ENCODE results near the gene PTGER2.

PTGER2 gene

DNA sequence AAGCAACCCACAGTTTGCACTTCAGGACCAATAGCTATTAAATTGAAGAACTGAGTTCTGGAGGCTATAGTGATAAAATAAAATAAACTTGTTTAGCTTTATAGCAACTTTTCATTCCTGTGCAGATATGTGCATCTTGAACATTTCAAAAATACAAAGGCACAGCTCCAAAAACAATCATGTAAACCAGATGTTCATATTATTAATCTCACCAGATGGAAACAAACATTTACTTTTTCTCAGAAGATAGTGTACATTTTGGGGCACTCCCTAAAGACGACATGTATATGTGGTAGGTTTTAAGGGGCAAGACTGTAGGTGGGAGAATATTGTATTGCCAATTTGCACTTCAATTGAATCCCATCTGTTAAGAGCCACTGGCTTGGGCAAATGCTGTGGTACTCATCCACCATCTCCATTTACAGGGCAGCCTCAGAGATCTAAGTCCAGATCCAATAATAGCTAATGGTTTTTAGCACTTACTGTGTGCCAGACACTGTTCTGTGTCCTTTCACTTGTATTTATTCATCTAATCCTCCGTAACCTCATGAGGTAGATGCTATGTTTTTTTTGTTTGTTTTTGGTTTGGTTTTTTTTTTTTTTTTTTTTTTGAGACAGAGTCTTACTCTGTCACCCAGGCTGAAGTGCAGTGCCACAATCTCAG is 49.1 kb downstream of the PTGER2 start:
- DNase-seq (no peak), ATAC-seq (no peak)
- H3K4me3 Mint-ChIP-seq, result no peak overlapping the region
- H3K27me3 Mint-ChIP-seq, result no peaks in the 10 kb centered on the region
- peaks cover 4% of the 10 kb centered on the region for H3K4me1 Mint-ChIP-seq
- H3K27ac Mint-ChIP-seq, result no peak overlapping the region
- H3K9me3 Mint-ChIP-seq, result no peaks in the 10 kb centered on the region
- H3K36me3 Mint-ChIP-seq (ENCODE audit: low read depth), result no peaks in the 10 kb centered on the region

DNA sequence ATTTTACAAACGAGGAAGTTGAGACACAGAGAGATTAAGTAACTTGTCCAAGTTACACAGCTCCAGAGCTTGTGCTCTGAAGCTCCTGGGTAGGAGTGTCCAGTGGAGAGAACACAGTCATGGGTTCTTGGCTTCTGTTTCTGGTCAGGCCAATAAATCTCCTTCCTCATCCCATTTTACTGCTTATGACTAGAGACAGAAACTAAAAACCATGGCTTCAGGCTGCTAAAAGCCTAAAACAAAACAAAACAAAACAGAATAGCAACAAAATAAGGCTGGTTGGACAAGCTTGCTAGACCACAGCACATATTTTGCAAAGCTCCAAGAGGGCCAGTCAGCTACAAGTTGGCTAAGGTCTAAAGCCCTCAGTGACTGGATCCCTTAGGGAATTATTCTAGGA is 49.8 kb downstream of the PTGER2 start:
- DNase-seq (no peak), ATAC-seq (no peak)
- peaks cover 4% of the 10 kb centered on the region for H3K4me1 Mint-ChIP-seq
- H3K4me3 Mint-ChIP-seq, result no peak overlapping the region
- no peaks in the 10 kb centered on the region for H3K9me3 Mint-ChIP-seq
- no peaks in the 10 kb centered on the region for H3K36me3 Mint-ChIP-seq (ENCODE audit: low read depth)
- no peaks in the 10 kb centered on the region for H3K27me3 Mint-ChIP-seq
- H3K27ac Mint-ChIP-seq, result no peak overlapping the region

DNA sequence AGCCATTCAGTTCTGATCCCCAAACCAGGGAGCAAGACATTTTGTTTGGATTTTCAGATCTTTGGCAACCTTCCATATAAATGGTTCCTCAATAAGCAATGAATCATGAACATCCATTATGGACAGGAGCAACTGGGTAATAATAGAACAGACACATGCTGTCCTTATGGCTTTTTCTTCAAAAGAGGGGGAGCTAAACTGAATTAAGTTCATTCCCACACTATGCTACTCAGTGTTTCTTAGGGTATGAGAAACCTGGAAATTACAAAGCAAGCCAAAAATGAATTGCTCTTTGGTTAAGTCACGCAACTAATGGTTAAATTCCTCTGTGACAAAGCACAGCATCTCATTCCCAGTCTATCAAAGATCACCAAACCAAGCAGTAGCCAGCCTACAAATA is 51.0 kb downstream of the PTGER2 start:
- H3K4me1 Mint-ChIP-seq, result peaks cover 4% of the 10 kb centered on the region
- H3K9me3 Mint-ChIP-seq, result no peaks in the 10 kb centered on the region
- no peak for DNase-seq
- no peaks in the 10 kb centered on the region for H3K36me3 Mint-ChIP-seq (ENCODE audit: low read depth)
- H3K27ac Mint-ChIP-seq, result no peak overlapping the region
- no peaks in the 10 kb centered on the region for H3K27me3 Mint-ChIP-seq
- ATAC-seq, result no peak
- H3K4me3 Mint-ChIP-seq, result no peak overlapping the region

DNA sequence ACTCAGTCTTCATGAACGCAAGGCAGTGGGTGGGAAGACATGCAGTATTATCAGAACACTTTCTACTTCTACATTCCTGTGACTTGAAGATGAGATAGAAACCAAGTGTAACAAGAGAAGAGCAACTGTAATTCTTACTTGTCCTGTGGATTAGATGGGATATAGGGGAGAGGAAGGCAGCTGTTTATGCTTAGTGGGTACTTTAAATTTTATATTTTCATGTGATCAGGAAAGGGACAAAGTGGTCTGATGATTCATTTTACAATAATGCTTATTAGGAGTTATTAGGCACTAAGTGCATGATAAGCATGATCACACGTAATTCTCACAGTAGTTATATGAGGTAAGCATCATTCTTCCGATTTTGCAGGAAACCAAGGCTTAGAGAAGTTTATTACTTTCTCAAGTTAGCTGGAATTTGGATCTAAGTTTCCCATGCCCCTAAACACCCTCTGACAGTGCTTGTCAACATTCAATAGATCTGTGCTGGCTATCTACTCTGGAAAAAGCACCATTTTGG is 52.7 kb downstream of the PTGER2 start:
- DNase-seq (no peak), ATAC-seq (no peak)
- no peaks in the 10 kb centered on the region for H3K9me3 Mint-ChIP-seq
- no peaks in the 10 kb centered on the region for H3K4me1 Mint-ChIP-seq
- H3K4me3 Mint-ChIP-seq, result no peak overlapping the region
- no peaks in the 10 kb centered on the region for H3K27me3 Mint-ChIP-seq
- no peaks in the 10 kb centered on the region for H3K36me3 Mint-ChIP-seq (ENCODE audit: low read depth)
- H3K27ac Mint-ChIP-seq, result no peak overlapping the region

DNA sequence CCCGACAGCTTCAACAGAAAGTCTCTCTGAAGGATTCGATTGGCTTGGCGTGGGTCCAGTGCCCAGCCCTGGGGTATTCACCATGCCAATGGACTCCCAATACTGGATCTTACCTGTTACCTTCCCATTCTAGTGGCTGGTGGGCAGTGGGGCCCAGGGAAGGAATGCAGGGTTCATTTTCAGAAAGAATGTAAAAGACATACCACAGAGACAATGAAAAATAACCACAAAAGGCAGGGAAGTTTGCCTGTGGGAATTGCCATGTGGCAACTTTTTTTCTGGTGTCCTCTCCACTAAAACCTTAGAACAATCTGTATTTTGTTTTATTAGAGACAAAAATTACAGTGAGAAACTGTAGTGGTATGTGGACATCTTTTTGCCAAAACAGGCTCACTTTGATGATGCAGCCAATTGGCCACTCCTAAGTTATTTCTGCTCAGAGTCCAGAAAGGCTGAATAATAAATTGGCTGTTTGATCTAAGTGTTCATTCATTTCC is 55.2 kb downstream of the PTGER2 start:
- ATAC-seq (no peak), DNase-seq (no peak)
- Mint-ChIP-seq H3K9me3 (peaks cover 9% of the 10 kb centered on the region), H3K4me3 (no peak overlapping the region), H3K27ac (no peak overlapping the region), H3K4me1 (no peaks in the 10 kb centered on the region), H3K27me3 (no peaks in the 10 kb centered on the region), H3K36me3 (ENCODE audit: low read depth) (no peaks in the 10 kb centered on the region)

DNA sequence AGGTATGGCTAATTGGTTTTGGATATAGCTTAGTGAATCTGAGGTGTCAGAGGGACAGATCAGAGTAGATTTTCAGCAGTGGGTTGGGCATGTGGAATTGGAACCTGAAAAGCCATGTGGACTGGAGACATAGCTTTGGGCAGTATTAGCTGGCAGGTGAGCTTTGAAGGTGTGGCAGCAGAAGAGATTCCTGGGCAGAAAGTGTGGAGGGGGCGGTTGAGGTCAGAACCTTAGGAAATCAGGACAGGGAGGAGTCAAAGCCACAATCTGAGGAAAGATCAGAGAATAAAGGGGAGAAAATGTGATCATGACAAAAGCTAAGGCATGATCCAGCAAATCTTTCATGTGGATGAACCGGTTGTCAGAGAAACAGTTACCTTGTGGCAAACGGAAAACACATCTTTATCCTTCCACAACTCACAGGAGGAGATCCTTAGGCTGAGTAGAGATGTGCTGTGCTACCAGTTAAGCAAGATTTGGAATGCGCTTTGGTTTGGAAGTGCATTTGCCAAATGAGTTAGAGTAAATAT is 56.4 kb downstream of the PTGER2 start:
- Mint-ChIP-seq H3K9me3 (peaks cover 13% of the 10 kb centered on the region), H3K27ac (no peak overlapping the region), H3K36me3 (ENCODE audit: low read depth) (no peaks in the 10 kb centered on the region), H3K4me1 (no peaks in the 10 kb centered on the region), H3K27me3 (no peaks in the 10 kb centered on the region), H3K4me3 (no peak overlapping the region)
- no peak for DNase-seq
- ATAC-seq, result no peak

DNA sequence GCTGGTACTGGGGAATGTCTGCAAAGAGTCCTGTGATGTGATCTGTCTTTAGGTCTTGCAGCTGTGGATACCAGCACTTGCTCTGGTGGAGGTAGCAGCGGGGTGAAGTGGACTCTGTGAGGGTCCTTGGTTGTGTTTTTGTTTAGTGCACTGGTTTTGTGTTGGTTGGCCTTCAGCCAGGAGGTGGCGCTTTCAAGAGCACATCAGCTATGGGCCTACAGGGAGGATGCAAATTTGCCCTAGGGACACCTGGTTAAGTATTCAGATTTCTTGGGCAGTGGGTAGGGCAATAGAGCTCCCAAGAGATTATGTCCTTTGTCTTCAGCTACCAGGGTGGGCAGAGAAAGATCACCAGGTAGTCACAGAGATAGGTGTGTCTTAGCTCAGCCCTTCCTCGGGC is 63.8 kb downstream of the PTGER2 start:
- Mint-ChIP-seq H3K4me3 (no peak overlapping the region), H3K36me3 (ENCODE audit: low read depth) (no peaks in the 10 kb centered on the region), H3K9me3 (peaks cover 15% of the 10 kb centered on the region), H3K27ac (no peak overlapping the region), H3K4me1 (peaks cover 8% of the 10 kb centered on the region), H3K27me3 (no peaks in the 10 kb centered on the region)
- DNase-seq (no peak), ATAC-seq (no peak)
